Peyer's patch (tissue), 4 donors: ENCODE measurements around the gene MAPK8IP2. TPM values are rescaled to one million over a fixed set of nuclear protein-coding genes. Genes with fewer than 3 reads are reported as not detected.
A peak's percentile ranks its signal among the peaks of the same experiment; 100 is the strongest.

ENCODE experiments used
- DNase-seq, 3 donors: peaks; one replicate each; pipeline ENCODE4 v3.0.0-alpha.2; 2017 to 2019
- H3K27ac ChIP-seq, 4 donors: fragments of 200-600 bp; sonication (generic); one replicate each; pipeline ENCODE4 v1.5.1; 2016 to 2019
- H3K27me3 ChIP-seq, 2 donors: fragments of 200-600 bp; sonication (generic); one replicate each; pipeline ENCODE4 v1.5.1; 2019
- H3K36me3 ChIP-seq, 3 donors: fragments of 200-600 bp; sonication (generic); one replicate each; pipeline ENCODE4 v1.5.1; 2016 to 2019
- H3K4me1 ChIP-seq, 4 donors: fragments of 200-600 bp; sonication (generic); one replicate each; pipeline ENCODE4 v1.5.1; 2016 to 2019
- H3K4me3 ChIP-seq, 4 donors: fragments of 200-600 bp; sonication (generic); 1 replicate in 3 of 4; 2 replicates in 1 of 4; pipeline ENCODE4 v1.5.1; 2016 to 2019; ENCODE audit warnings: mild to moderate bottlenecking in 1 of 4
- H3K9me3 ChIP-seq, 4 donors: fragments of 200-600 bp; sonication (generic); one replicate each; pipeline ENCODE4 v1.5.1; 2016 to 2019; ENCODE audit warnings: mild to moderate bottlenecking in 1 of 4
- POLR2A ChIP-seq, 2 donors: fragments of 450-650 bp; IDR thresholded peaks; one replicate each; pipeline ENCODE4 v1.5.1; 2017; ENCODE audit warnings: antibody characterized with exemption in 2 of 2, mild to moderate bottlenecking in 2 of 2, moderate library complexity in 2 of 2
- total RNA-seq, 4 donors: library from RNA; depleted of rRNA; stranded (reverse); fragments of >200 nt; gene quantifications; one replicate each; pipeline ENCODE4 v1.1.0, GENCODE V29; 2016
- TF ChIP-seq, protein P1 (sequence below), 6 experiments: fragments of 450-650 bp in 4 of 6; fragments of 200-600 bp in 2 of 6; sonication (generic) in 1 of 6; IDR thresholded peaks; one replicate each; pipeline ENCODE4 v1.5.1; 2017 to 2019; ENCODE audit warnings: antibody characterized with exemption in 6 of 6, mild to moderate bottlenecking in 3 of 6, moderate library complexity in 1 of 6

Gene MAPK8IP2
- total RNA-seq, 4 donors from 2014 or later = 0.66 to 1.2 (median 0.83) TPM; not detected in 1

DNA sequence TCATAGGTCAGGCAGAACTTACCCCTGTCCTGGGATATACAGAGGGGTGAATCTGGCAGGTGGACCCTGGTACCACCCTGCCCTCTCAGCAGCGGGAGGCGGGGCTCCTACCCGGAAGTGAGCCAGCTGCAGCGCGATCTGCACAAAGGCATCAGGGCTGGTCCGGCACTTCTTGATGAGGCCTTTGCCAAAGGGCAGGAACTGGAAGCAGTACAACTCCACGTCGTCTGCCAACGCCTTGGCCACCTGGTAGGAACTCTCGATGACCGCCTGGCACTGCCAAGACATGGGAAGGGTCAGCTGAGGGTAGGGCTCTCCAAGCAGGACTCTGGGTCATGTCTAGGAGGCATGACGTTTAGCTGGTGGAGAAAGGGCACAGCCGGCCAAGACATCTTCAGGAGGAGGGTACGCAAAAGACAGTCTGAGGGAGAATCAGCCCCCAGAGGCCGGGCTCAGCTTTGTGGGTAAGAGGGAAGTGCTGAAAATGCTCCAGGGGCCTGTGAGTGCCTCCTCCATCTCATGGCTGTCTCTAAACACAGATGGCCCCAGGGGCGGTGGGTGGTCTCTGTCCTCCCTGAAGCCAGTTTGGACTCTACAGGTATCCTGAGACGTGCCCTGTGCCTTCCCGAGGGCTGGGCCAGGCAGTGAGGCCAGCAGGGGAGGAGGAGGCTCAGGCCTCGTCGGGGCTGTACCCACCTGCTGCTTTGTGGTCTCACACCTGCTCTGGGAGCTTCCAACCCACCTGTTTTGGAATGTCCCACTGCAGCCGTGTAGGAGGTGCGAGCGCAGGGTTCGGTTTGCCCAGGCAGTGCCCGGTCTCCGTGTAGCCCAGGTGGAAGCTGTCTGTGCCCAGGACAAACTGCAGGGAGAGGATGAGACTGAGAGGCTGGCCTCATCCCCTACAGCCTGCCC, 29.1 kb upstream of the MAPK8IP2 start:
- Histone ChIP-seq H3K4me3 (no peak overlapping the region), H3K4me1 (no peaks in the 10 kb centered on the region), H3K27ac (no peak overlapping the region), H3K9me3 (no peaks in the 10 kb centered on the region), H3K27me3 (no peaks in the 10 kb centered on the region), H3K36me3 (peaks cover 0 to 31% (median 0%) of the 10 kb centered on the region in 3 donors)
- no peak for DNase-seq
- TF ChIP-seq POLR2A (IDR thresholded peaks at IDR 0.05) = no peak
- TF ChIP-seq, protein P1, sequence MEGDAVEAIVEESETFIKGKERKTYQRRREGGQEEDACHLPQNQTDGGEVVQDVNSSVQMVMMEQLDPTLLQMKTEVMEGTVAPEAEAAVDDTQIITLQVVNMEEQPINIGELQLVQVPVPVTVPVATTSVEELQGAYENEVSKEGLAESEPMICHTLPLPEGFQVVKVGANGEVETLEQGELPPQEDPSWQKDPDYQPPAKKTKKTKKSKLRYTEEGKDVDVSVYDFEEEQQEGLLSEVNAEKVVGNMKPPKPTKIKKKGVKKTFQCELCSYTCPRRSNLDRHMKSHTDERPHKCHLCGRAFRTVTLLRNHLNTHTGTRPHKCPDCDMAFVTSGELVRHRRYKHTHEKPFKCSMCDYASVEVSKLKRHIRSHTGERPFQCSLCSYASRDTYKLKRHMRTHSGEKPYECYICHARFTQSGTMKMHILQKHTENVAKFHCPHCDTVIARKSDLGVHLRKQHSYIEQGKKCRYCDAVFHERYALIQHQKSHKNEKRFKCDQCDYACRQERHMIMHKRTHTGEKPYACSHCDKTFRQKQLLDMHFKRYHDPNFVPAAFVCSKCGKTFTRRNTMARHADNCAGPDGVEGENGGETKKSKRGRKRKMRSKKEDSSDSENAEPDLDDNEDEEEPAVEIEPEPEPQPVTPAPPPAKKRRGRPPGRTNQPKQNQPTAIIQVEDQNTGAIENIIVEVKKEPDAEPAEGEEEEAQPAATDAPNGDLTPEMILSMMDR (IDR thresholded peaks at IDR 0.05) = no peak

DNA sequence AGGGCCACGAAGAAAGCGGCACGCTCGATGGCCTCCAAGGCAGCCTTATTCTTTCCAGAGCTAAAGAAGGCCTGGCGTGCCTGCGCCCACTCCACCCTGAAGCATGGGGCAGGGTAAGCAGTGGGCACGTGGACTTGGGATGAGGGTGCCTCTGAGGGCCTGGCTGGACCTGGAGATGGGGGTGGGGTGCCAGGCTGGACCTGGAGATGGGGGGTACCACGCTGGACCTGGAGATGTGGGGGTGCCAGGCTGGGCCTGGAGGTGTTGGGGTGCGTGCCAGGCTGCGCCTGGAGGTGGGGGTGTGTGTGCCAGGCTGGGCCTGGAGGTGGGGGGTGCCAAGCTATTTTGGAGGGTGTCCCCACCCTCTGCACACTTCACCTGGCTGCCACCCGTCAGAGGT, 27.6 kb upstream of the MAPK8IP2 start:
- Histone ChIP-seq H3K36me3 (peaks cover 0 to 27% (median 0%) of the 10 kb centered on the region in 3 donors), H3K27me3 (no peaks in the 10 kb centered on the region), H3K9me3 (no peaks in the 10 kb centered on the region), H3K4me1 (peaks cover 0 to under 1% (median 0%) of the 10 kb centered on the region in 4 donors), H3K27ac (no peak overlapping the region), H3K4me3 (no peak overlapping the region)
- DNase-seq = no peak
- TF ChIP-seq POLR2A (IDR thresholded peaks at IDR 0.05) = no peak
- TF ChIP-seq, protein P1 (IDR thresholded peaks at IDR 0.05) = no peak

DNA sequence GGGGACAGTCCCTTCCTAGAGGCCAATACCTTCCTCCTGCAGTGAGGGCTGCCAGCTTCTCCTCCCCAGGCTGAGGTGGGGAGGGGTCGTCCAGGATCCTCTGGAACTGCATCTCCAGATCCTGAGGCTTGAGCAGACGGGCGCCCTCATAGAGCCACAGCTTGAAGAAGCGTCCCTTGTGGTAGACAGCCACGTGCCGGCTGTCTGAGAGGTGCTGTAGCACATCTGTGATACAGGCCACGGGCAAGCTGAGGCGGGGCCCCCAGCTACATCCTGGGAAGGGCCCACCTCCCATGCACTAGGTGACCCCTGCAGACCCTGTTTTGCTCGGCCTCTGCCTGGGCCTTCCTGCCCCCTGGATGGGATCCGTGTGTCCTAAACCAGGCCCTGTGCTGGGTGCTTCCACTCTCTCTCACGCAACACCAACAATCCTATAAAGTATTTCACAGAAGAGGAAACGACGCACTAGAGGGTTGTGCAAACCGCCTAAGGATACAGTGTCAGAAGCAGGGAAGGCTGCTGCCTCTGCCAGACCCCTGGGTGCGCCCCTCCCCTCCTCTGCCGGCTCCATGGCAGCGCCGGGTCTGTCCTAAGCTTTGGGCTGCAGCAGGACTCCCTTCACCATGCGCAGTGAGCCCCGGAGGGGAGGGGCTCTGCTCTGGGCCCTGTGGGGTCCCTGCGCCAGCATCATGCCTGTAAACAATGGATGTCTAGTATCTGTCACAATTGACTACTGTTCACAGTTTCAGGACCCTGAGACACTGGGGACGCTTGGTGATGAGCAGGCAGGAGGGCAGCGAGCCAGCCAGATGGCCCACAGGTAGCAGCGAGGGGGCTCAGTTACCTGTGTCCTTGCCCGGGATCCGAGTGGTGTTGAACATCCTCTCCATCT, 26.9 kb upstream of the MAPK8IP2 start:
- Histone ChIP-seq H3K27me3 (no peaks in the 10 kb centered on the region), H3K4me1 (peaks cover 0 to 8% (median 0%) of the 10 kb centered on the region in 4 donors), H3K9me3 (no peaks in the 10 kb centered on the region), H3K36me3 (peaks cover 0 to 27% (median 0%) of the 10 kb centered on the region in 3 donors), H3K4me3 (no peak overlapping the region), H3K27ac (no peak overlapping the region)
- DNase-seq = peak in 1 of 3 donors; percentile 39
- TF ChIP-seq POLR2A (IDR thresholded peaks at IDR 0.05) = no peak
- TF ChIP-seq, protein P1 (IDR thresholded peaks at IDR 0.05) = no peak

DNA sequence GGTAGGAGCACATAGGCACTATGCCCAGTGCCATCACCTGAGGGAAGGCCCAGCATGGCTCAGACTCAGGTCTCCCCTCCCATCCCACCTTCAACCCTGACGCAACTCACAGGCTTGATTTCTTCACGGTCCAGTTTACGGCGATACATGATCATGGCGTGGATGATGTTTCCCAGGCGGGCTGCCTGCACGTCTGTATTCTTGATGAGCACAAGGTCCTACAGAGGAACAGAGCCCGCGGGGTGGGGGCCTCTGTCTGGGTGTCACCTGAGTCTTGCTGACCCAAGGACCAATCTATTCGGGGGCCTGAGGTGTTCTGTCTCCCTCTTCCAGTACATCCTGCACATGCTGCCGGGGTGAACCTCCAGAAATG, 26.2 kb upstream of the MAPK8IP2 start:
- H3K36me3 ChIP-seq = peaks cover 0 to 27% (median 0%) of the 10 kb centered on the region in 3 donors
- no peak for DNase-seq
- no peak for TF ChIP-seq POLR2A (IDR thresholded peaks at IDR 0.05)
- TF ChIP-seq, protein P1 (IDR thresholded peaks at IDR 0.05) = no peak

GRCh38 chr22:50575426-50575941, 25.1 kb upstream of the MAPK8IP2 start:
- no peak for DNase-seq
- Histone ChIP-seq H3K4me3 (no peak overlapping the region), H3K27ac (no peak overlapping the region), H3K36me3 (peaks cover 0 to 20% (median 0%) of the 10 kb centered on the region in 3 donors), H3K27me3 (no peaks in the 10 kb centered on the region), H3K4me1 (peaks cover 0 to 15% (median 0%) of the 10 kb centered on the region in 4 donors), H3K9me3 (no peaks in the 10 kb centered on the region)
- no peak for TF ChIP-seq POLR2A (IDR thresholded peaks at IDR 0.05)
- TF ChIP-seq, protein P1 (IDR thresholded peaks at IDR 0.05) = no peak

More for the DNA sequence above, 26.2 kb upstream of the MAPK8IP2 start:
- Histone ChIP-seq H3K4me3 (no peak overlapping the region), H3K4me1 (peaks cover 0 to 14% (median 0%) of the 10 kb centered on the region in 4 donors), H3K9me3 (no peaks in the 10 kb centered on the region), H3K27me3 (no peaks in the 10 kb centered on the region), H3K27ac (no peak overlapping the region)
